NCI-H1417 (cell line): ENCODE results near the gene VCL.
"Not testable (repeated sequence)": the region's sequence is repeated elsewhere in the genome, so short reads cannot be mapped to it uniquely, and the experiment has no call there.

Experiments used
- DNase-seq, 3 experiments: peaks; one replicate each; lab custom pipeline; 2025; lab: John Stamatoyannopoulos, UW

The VCL gene

DNA sequence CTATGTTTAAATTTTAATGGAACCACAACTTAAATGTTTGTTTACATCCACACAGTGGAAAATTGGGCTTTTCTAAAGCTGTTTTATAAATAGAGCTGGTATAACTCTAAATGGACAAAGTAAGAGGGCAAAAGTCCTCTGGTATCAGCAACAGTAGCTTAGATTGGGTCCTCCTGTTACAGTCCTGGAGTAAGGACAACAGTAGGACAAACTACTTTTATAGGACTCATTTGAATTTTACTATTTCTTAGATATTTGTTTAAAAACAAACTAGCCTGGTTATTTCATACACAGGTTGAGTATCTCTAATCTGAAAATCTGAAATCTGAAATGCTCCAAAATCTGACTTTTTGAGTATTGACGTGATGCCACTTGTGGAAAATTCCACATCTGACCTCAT, 8.4 kb downstream of the VCL start:
- DNase-seq = no peak

DNA sequence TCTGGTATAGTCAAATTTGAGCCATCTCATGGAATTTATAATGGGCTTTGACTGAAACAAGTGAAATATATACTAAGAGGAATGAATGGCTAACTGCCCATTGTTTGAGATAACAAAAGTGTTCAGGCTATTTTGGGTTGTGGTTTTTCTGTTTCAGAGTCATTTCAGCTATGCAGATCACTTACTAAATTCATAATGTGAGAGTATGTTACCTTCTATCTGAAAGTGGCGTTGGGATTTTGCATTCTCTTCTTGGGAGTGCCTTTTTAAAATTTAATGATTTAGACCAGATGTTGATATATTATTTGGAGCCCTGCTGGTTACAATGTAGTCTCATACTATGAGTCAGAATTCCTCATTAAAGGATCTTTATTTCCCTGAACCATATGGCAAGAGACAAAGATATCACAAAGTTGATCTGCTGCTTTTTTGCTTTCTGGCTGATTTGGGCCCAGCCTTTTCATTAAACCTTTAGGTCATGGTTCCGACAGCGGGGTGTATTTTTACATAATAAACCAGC, 10.4 kb downstream of the VCL start:
- DNase-seq = no peak

DNA sequence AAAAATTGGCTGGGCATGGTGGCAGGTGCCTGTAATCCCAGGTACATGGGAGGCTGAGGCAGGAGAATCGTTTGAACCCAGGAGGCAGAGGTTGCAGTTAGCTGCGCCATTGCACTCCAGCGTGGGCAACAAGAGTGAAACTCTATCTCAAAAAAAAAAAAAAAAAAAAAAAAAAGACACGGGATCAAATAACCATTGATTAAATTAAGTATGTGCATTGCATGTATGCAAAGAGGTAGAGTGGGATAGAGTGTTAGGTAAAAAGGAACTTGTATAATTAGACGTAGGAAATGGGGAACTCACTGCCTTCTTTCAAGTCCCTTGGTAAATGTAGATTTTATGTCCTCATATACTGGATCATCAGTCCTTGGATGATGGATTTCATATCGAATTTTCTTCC, 13.1 kb downstream of the VCL start:
- no peak for DNase-seq

DNA sequence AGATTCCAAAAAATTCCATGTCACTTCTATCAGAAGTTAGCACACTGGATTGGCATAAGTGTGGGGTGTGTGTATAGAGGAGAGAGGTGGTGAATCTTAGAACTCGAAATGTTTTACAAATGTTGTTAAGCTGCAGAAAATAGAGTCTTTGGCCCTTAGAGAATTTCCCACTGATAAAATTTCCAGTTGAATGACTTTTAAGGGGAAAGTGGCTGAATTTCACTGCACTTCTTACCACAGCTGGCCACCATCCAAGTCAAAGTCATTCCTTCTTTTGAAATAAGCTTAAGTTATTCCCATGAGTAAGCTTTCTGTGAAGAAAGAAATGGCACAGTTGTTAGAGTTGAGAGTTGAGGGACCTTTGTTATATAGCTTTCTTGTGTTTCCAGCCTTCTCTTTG, 13.9 kb downstream of the VCL start:
- peak in 1 of 3 experiments; percentile 1 for DNase-seq

DNA sequence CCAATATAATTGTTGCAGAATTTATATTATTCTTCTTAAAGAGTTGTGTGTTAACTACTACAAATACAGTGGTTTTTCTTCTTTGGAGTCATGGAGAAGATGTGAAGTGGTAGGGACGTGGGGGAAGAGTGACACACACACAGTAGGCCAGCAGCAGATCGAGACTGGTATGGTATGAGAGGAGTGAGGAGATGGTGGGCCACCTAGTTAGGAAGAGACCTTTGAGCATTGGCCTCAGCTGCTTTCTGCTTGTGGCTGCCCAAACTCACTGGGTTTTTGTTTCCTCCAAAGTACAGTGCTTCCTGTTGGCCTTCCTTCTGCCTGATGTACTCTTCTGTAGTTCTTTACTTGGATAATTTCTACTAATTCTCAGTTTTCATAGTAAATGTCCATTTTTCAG, 14.6 kb downstream of the VCL start:
- no peak for DNase-seq

DNA sequence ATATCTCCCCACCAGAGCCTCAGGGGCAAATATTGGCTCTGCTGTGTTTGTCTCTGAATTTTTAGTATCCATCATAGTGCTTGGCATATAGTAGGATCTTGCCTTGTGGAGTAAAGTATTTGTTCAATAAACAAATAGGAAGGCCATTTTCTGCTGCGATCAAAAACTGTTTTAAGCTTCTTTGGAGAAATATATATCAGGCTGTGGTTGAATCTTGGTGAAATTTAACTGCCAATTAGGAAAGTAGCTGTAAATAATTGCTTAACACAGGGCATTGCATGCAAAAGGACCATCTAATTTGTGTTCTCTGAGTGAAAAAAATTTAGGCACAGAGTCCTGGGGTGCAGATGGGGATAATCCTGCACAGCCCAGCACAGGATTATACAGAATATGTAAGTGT, 15.1 kb downstream of the VCL start:
- DNase-seq = no peak

DNA sequence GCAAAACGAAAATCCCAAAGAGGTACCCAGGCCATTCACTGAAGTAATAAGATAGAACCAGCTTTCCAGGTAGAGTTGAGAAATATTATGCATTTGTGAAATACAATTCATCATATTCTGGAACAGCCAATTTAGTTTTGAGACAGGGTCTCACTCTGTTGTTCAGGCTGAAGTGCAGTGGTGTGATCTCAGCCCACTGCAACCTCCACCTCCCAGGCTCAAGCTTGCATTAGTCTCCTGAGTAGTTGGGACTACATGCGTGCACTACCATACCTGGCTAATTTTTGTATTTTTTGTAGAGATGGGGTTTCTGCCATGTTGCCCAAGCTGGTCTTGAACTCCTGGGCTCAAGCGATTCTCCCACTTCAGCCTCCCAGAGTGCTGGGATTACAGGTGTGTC, 16.7 kb downstream of the VCL start:
- DNase-seq = not testable (repeated sequence)

DNA sequence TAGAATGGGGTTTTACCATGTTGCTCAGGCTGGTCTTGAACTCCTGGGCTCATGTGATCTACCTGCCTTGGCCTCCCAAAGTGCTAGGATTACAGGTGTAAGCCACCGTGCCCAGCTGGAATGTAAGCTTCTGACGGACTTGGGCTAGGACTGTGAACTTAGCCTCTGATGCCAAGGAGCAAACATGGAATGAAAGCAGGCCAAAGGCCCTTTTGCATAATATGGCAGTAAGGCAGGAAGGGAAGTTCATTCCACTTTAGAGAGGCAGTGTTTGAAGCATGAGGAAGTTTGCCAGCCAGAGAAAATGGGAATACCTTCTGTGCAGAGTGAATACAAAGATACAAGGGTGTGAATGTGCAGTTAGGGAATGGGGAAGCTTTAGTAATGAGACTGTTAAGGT, 20.3 kb downstream of the VCL start:
- no peak for DNase-seq

DNA sequence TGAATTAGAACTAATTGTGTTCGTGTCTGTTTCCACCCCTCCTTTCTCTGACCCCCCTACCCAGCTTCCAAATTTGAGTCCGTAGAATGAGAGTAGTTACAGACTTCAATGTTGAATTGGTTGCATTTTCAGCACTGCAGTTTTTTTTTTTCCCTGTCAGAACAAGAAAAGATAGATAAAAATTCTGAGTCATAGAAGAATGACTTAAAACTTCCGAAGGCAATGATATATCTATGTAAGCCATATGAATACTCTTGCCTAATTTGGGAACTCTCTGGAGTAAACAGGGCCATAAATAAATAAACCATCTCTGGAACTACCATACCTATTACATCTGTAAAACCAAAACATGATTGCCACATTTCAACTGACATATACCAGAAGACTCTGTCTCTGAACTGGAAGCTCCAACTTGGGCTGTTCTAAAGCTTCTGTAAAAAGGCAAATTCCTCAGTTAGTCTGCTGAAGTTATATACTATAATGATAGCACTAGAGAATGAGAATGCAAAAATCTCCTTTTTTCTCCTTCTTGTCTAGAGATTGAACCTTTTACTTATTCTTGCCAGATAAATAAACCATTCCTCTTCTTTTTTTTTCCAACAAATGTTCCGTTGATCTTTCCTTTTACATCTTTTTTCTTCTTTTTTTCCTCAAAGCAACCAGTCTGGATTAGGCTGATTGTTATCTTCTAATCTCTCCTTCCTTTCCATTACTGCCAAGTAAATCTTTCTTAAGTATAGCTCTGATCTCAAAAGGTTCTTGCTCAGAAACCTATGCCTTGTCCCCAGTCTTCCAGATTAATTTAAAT, 23.5 kb downstream of the VCL start:
- DNase-seq = no peak

DNA sequence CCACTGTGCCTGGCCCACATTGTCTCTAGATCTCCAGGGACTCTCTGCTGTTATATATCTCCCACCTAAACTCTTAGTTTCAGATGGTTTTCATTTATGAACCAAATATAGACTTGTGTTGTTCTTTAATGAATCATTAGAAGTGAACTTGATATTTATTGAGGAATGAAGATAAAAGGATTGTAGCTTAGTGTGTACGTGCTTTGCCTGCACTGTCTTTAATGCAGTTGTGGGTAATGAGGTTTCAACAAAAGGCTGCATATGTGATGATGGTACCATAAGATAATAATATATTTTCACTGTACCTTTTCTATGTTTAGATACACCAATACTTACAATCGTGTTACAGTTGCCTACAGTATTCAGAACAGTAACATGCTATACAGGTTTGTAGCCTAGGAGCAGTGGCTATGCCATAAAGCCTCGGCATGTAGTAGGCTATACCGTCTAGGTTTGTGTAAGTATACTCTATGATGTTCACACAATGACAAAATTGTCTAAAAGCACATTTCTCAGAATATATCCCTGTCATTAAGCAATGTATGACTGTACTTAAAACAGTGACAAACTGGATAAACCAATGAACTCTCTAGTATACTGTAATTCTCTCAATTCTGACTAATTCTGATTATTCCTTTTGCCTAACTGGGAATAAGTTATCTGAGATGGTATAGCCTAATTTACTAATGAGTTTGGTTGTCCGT, 25.2 kb downstream of the VCL start:
- DNase-seq = no peak

DNA sequence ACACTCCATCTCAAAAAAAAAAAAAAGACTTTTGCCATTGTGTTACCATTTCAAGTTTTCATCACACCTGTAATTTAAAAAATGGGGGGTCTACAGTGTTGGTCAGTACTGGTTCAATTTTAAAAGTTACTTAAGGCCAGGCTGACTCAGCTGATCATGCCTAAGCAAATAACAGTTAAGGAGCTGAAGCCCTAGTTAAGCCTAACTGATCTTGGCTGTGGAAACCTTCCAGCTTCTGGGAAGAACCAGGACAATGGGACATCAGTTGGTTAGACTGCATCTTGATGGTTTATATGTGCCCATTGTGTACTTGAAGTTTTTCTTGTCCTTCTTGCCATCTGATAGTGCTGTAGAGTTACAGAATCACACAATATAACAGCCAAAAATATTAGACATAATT, 26.7 kb downstream of the VCL start:
- no peak for DNase-seq

DNA sequence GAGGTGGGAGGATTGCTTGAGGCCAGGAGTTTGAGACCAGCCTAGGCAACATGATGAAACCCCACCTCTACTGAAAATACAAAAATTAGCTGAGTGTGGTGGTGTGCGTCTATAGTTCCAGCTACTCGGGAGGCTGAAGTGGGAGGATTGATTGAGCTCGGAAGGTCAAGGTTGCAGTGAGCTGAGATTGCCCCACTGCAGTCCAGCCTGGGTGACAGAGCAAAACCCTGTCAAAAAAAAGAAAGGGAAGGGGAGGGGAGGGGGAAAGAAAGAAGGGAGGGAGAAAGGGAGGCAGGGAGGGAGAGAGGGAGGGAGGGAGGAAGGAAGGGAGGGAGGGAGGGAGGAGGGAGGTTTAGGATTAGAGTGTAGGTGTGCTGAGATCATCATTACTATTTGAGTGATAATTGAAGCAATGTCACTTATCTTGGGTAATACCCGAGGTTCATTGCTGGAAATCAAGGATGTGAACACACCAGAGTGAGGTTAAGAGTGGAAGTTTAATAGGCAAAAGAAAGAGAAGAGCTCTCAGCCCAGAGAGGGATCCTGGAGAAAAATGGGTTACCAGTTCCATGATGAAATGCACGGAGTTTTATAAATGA, 27.6 kb downstream of the VCL start:
- DNase-seq = no peak

DNA sequence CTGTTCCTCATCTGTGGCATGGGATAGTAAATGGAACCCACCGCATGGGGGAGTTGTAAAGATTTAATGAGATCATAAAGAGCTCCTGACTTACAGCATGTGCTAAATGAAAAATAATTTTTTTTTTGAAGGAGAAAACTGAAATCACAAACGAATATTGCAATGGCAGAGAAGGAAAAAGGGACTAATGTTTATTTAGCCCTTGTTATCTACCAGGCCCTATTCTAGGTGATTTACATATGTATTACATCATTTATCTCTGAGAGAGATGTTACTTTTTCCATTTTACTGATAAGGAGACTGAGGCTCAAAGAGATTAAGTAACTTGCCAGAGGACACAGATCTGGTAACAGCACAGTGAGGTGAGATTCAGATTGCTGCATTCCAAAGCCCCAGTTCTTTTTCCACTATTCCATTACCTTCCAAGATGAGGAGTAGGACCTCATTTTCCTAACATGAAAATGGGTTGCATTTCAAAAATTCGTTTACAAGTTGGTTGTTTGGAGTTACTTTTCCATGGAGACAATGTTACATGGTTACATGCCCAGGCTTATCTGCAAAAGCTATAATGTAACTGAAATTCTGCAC, 28.6 kb downstream of the VCL start:
- DNase-seq = no peak

DNA sequence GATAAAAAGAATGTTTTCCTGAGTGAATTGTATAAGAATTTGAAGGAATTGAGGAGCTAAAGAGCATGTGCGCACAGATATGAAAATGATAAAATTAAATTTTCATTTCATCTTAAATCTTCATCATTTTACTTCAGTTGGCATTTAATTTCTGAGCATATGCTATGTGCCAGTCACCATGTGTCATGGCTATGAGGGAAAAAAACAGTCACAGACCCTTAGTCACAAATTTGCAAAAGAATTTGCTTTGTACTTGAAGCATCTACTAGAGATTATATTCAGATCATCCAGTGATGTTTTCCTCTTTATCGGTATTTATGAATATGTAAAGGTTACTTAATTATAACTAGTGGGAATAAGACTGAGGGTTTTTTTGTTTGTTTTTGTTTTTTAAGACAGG, 29.8 kb downstream of the VCL start:
- no peak for DNase-seq

DNA sequence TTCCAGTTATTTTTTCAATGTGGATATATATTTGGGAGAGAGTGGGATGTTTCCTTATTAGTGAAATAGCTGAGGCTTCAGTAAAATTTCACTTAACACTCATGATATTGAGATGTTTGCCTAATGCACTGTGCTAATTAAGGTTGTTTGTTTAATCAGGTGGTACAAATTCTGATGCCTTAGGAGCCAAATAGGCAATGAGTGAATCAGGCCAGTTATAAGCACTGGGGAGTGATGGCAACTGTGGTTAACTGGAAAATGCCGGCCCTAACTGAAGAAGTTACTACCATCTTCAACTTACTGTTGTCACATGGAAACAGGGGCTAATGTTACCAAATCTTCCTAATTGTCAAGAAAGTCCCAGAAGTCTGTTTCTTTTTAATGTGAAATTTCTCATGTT, 32.0 kb downstream of the VCL start:
- DNase-seq = no peak

DNA sequence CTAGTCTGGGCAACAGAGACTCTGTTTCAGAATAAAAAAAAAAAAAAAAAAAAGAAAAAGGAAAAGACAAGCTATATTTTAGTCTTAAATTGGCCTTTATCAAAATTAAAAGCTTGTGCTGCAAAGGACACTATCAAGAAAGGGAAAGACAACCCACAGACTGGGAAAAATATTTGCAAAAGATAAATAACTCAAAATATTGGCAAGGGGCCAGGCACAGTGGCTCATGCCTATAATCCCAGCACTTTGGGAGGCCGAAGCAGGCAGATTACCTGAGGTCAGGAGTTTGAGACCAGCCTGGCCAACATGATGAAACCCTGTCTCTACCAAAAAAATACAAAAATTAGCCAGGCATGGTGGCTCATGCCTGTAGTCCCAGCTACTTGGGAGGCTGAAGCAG, 34.3 kb downstream of the VCL start:
- DNase-seq = peak in 1 of 3 experiments; percentile 3

DNA sequence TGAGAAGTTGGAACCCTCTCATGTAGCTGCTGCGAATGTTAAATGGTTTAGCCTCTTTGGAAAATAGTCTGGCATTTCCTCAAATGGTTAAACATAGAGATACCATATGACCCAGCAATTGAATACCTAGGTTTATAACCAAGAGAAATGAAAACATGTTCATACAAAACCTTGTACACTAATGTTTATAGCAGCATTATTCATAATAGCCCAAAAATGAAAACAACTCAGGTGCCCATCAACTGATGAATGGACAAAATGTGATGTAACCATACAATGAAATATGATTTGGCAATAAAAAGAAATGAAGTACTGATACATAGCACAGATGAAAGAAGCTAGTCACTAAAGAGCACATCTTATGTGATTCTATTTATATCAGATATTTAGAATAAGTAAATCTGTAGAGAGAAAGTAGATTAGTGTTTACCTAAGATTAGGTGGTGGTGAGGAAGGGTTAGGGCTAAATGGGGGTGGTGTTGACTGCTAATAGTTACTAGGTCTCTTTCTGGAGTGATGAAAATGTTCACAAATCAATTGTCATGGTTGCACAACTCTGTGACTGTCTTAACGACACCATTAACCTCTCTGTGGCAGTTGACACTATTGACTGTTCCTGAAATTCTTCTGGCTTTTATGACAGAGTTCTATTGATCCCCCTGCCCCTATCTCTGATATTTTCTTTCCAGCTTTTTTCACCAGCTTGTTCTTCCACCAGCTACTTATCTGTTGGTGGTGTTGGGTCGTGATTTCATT, 35.2 kb downstream of the VCL start:
- DNase-seq = peak in 1 of 3 experiments; percentile 9

DNA sequence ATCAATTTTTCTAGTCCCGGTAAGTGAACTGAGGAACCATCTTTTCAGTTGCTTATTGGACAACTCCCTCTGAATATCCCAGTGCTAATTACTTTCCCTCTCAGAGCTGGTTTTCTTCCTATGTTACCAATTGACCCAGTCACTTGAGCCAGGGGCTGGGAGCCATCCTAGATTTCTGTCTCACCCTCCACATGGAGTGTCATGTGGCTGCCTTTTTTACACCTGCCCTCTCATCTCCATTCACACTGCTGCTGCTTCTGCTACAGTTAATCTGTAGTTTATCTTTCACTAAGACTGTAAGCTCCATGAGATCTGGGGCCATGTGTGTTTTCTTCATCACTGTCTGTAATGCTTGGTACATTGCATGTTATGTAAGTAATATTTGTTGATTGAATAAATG, 35.8 kb downstream of the VCL start:
- DNase-seq = no peak

DNA sequence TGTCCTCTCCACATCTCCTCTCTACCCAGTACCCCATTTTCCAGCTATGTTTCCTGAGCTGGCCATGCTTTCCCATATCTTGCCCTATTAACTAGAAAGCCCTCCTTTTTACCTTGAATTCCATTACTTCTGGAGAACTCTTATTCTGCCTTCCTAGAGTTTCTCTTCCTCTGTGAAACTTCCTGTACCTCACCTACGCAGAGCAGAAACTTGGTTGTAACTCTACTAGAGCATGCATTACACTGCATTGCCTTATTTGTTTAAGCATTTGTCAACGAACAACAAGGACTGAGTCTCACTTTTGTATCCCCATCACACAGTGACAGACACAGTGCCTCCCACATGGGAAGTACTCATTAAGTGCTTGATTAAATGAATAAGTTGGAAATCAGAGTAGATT, 36.4 kb downstream of the VCL start:
- DNase-seq = no peak

DNA sequence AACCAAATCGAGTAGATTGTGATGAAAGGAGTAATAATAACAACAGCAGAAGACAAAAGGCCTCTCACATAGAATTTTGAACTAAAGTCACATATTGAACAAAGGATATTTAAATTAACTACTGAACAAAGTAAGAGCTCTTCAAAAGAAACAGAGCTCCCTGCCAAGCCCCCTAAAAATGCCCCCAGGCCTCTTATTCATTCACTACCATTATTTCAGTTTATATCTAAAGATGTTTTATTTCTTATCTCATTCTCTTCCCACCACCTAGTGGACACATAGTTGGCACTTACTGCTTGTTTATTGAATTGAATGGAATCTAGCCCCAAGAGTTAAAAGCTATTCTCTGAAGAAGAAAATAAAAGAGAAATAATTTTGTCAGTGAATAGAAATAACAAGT, 37.4 kb downstream of the VCL start:
- no peak for DNase-seq

DNA sequence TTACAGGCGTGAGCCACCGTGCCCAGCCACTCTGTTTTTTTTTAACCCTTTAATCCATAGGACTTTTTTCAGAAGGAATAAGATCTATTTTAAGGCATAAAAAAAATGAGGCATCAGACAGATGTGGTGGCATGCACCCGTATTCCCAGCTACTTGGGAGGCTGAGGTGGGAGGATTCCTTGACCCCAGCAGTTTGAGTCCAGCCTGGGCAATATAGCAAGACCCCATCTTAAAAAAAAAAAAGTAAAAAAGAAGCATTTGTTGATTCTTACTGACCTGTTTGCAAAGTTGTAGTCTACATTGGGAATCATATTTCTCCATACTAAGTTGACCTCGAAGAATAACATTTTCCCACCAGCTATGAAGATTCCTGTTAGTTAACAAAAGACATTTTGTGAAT, 38.6 kb downstream of the VCL start:
- no peak for DNase-seq

DNA sequence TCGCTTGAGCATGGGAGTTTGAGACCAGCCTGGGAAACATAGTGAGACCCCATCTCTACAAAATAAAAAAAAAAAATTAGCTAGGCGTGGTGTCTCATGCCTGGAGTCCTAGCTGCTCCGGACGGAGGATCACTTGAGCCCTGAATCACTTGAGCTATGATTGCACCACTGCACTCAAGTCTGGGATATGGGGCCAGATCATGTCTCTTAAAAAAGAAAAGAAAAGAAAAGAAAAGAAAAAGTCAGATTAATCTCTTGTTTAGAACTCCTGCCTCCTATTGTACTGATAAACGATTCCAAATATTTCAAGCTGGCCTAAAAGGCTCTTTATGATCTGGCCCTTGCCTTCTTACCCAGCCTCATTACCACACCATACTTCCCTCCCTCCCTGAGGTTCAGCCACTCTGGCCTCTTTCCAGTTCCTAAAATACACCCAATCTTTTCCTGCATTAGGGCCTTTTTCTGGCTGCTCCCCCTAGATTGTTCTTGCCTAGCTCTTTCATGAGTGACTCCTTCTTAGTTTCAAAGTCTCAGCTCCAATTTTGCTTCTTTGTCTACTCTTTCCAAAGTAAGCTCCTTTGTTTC, 41.7 kb downstream of the VCL start:
- no peak for DNase-seq
